Smooth muscle cell (in vitro differentiated cells): ENCODE measurements around the gene DCAF8L2. TPM values are rescaled to one million over a fixed set of nuclear protein-coding genes. Genes with fewer than 3 reads are reported as not detected.
A peak's percentile ranks its signal among the peaks of the same experiment; 100 is the strongest.
"Not testable (repeated sequence)": the region's sequence is repeated elsewhere in the genome, so short reads cannot be mapped to it uniquely, and the experiment has no call there.

Experiments
- DNase-seq: peaks from one replicate; lab custom pipeline; 2025; ENCODE audit not compliant: unreplicated experiment; lab: John Stamatoyannopoulos, UW
- H2AFZ ChIP-seq: fragments of 200-600 bp; sonication (generic); 2 replicates; pipeline ENCODE4 v1.6.0; 2016; ENCODE audit warnings: antibody characterized with exemption, low read depth, mild to moderate bottlenecking
- H3F3A ChIP-seq: fragments of 200-600 bp; sonication (generic); 2 replicates; pipeline ENCODE4 v1.6.0; 2017; ENCODE audit warnings: antibody characterized with exemption, low read depth
- H3K27ac ChIP-seq: fragments of 200-600 bp; sonication (generic); 2 replicates; pipeline ENCODE4 v1.5.1; 2016; ENCODE audit warnings: low read depth, mild to moderate bottlenecking
- H3K27me3 ChIP-seq: fragments of 200-600 bp; sonication (generic); 2 replicates; pipeline ENCODE4 v1.6.1; 2016; ENCODE audit warnings: low read depth, mild to moderate bottlenecking
- H3K36me3 ChIP-seq: fragments of 200-600 bp; sonication (generic); 2 replicates; pipeline ENCODE4 v1.5.1; 2016; ENCODE audit warnings: low read depth
- H3K4me1 ChIP-seq: fragments of 200-600 bp; sonication (generic); 2 replicates; pipeline ENCODE4 v1.5.1; 2016; ENCODE audit warnings: low read depth
- H3K4me2 ChIP-seq: fragments of 200-600 bp; sonication (generic); 2 replicates; pipeline ENCODE4 v1.6.0; 2016; ENCODE audit warnings: mild to moderate bottlenecking
- H3K4me3 ChIP-seq: fragments of 200-600 bp; sonication (generic); 2 replicates; pipeline ENCODE4 v1.5.1; 2016; ENCODE audit warnings: mild to moderate bottlenecking
- H3K79me2 ChIP-seq: fragments of 200-600 bp; sonication (generic); 2 replicates; pipeline ENCODE4 v1.6.0; 2016; ENCODE audit warnings: low read depth, mild to moderate bottlenecking
- H3K9ac ChIP-seq: fragments of 200-600 bp; sonication (generic); 2 replicates; pipeline ENCODE4 v1.6.0; 2016; ENCODE audit warnings: low read depth
- H3K9me3 ChIP-seq: fragments of 200-600 bp; sonication (generic); replicated peaks from 2 replicates; pipeline ENCODE4 v1.5.1; 2016; ENCODE audit warnings: low read depth
- H4K20me1 ChIP-seq: fragments of 200-600 bp; sonication (generic); 2 replicates; pipeline ENCODE4 v1.6.0; 2016; ENCODE audit warnings: low read depth
- CTCF ChIP-seq: fragments of 200-600 bp; sonication (generic); IDR thresholded peaks from 2 replicates; pipeline ENCODE4 v1.5.1; 2017; ENCODE audit warnings: borderline replicate concordance, mild to moderate bottlenecking, antibody characterized with exemption; ENCODE audit not compliant: insufficient read depth, poor library complexity, severe bottlenecking
- WGBS: methylation state at CpG from one replicate; pipeline ENCODE4 v1.1.7; 2016; ENCODE audit warnings: low lambda C conversion rate; 5-methylcytosine and 5-hydroxymethylcytosine counted together
- polyA plus RNA-seq: library from polyadenylated mRNA; unstranded; fragments of >200 nt; fragmentation: Nextera tagmentation; extraction: Ambion mirVana; gene quantifications from 2 replicates; pipeline ENCODE4 v1.2.1, GENCODE V29; 2016
- total RNA-seq: library from RNA; depleted of rRNA; stranded (reverse); fragments of >200 nt; gene quantifications from 2 replicates; pipeline ENCODE4 v1.2.3, GENCODE V29; 2014

Gene DCAF8L2
- total and polyA plus RNA-seq, 2 experiments from 2014 or later = not detected

- no peak overlapping the region for H3K27ac ChIP-seq
- H3K9me3 ChIP-seq = no peaks in the 10 kb centered on the region
- no peaks in the 10 kb centered on the region for H3K79me2 ChIP-seq
- no peak overlapping the region for H3K9ac ChIP-seq
- no peak for DNase-seq
- no peaks in the 10 kb centered on the region for H3F3A ChIP-seq
- H3K4me3 ChIP-seq = no peak overlapping the region
- H3K4me2 ChIP-seq = no peak overlapping the region
- no peaks in the 10 kb centered on the region for H3K4me1 ChIP-seq
- WGBS = 79% methylated on average over 1 of the region's 1 CpG
- no peaks in the 10 kb centered on the region for H3K36me3 ChIP-seq
- H2AFZ ChIP-seq = no peak overlapping the region
- H4K20me1 ChIP-seq = no peaks in the 10 kb centered on the region
- H3K27me3 ChIP-seq = no peaks in the 10 kb centered on the region
- no peak for TF ChIP-seq CTCF
Observed at GRCh38 chrX:27675493-27675892, 85.3 kb downstream of the DCAF8L2 start.

- WGBS = 77% methylated on average over 1 of the region's 1 CpG
- no peaks in the 10 kb centered on the region for H4K20me1 ChIP-seq
Observed at GRCh38 chrX:27679281-27679680, 89.1 kb downstream of the DCAF8L2 start.

GRCh38 chrX:27680726-27681125 is 90.6 kb downstream of the DCAF8L2 start:
- Histone ChIP-seq H3K27ac (no peak overlapping the region), H3K36me3 (no peaks in the 10 kb centered on the region), H3K9me3 (no peaks in the 10 kb centered on the region), H4K20me1 (no peaks in the 10 kb centered on the region), H2AFZ (no peak overlapping the region), H3K4me3 (no peak overlapping the region), H3F3A (no peaks in the 10 kb centered on the region), H3K79me2 (no peaks in the 10 kb centered on the region), H3K4me2 (no peak overlapping the region), H3K9ac (no peak overlapping the region), H3K4me1 (no peaks in the 10 kb centered on the region), H3K27me3 (no peaks in the 10 kb centered on the region)
- no peak for DNase-seq
- no peak for TF ChIP-seq CTCF
- 73% methylated on average over 1 of the region's 1 CpG for WGBS

More at GRCh38 chrX:27679281-27679680, 89.1 kb downstream of the DCAF8L2 start:
- Histone ChIP-seq H2AFZ (no peak overlapping the region), H3K4me1 (no peaks in the 10 kb centered on the region), H3K4me2 (no peak overlapping the region), H3K27me3 (no peaks in the 10 kb centered on the region), H3K36me3 (no peaks in the 10 kb centered on the region), H3K79me2 (no peaks in the 10 kb centered on the region), H3K4me3 (no peak overlapping the region), H3K9ac (no peak overlapping the region), H3K9me3 (no peaks in the 10 kb centered on the region), H3F3A (no peaks in the 10 kb centered on the region), H3K27ac (no peak overlapping the region)
- no peak for DNase-seq
- TF ChIP-seq CTCF = no peak

GRCh38 chrX:27683566-27684208 is 93.5 kb downstream of the DCAF8L2 start:
- not testable (repeated sequence) for H3K79me2 ChIP-seq, H4K20me1 ChIP-seq
- WGBS = 37% methylated on average over 5 of the region's 5 CpGs

More at GRCh38 chrX:27683566-27684208, 93.5 kb downstream of the DCAF8L2 start:
- not testable (repeated sequence) for DNase-seq, H2AFZ ChIP-seq, H3K27ac ChIP-seq, H3F3A ChIP-seq, H3K4me2 ChIP-seq, H3K27me3 ChIP-seq, H3K36me3 ChIP-seq, H3K9ac ChIP-seq, H3K9me3 ChIP-seq, H3K4me1 ChIP-seq, H3K4me3 ChIP-seq
- TF ChIP-seq CTCF = peak; percentile 52
